HCT116 (cell line): ENCODE measurements around the gene CDH13. TPM values are rescaled to one million over a fixed set of nuclear protein-coding genes. Genes with fewer than 3 reads are reported as not detected.

Experiments used
- ATAC-seq: fragments of 200-7000 bp; cut with Tn5 transposase; 2 replicates; pipeline ENCODE4 v1.9.1; 2020; ENCODE audit warnings: mild to moderate bottlenecking, moderate library complexity
- BruUV-seq: library from RNA; stranded (reverse); fragments of 400-500 nt; replicated peaks from 2 replicates; lab custom pipeline; 2021; lab: Mats Ljungman, UMichigan
- CTCF ChIA-PET: fragments of 300-600 bp; sonication (Branson Sonifier 250); formaldehyde crosslinking; loops from one replicate; lab custom pipeline; 2021; ENCODE audit warnings: antibody characterized with exemption; lab: Charles Lee
- POLR2A ChIA-PET: fragments of 300-600, 350-600 bp; sonication (Branson Sonifier 250); formaldehyde crosslinking; loops from one replicate; lab custom pipeline; 2021; ENCODE audit warnings: antibody characterized with exemption; lab: Charles Lee
- RAD21 ChIA-PET, 2 experiments: fragments of 300-600 bp; sonication (Branson Sonifier 250); formaldehyde crosslinking; loops; one replicate each; lab custom pipeline; 2023; ENCODE audit warnings: low total read pairs in 2 of 2; ENCODE audit not compliant: uncharacterized antibody in 2 of 2, unreplicated experiment in 2 of 2, low non-redundant PET in 1 of 2; lab: Charles Lee
- DNase-seq: peaks from one replicate; pipeline ENCODE4 v3.0.0-alpha.2; 2010; ENCODE audit warnings: low read depth, low spot score
- H2AFZ ChIP-seq: fragments of 200-600 bp; shearing (Covaris generic), sonication (generic); 2 replicates; pipeline ENCODE4 v1.6.1; 2017; ENCODE audit warnings: low read depth, mixed run types, mixed read lengths, antibody characterized with exemption, low read length; ENCODE audit not compliant: poor library complexity, severe bottlenecking
- H3K27ac ChIP-seq: 2 replicates; pipeline ENCODE4 v1.5.1; 2012; ENCODE audit warnings: low read depth, low read length
- H3K27me3 ChIP-seq: fragments of 200-600 bp; sonication (generic); 2 replicates; pipeline ENCODE4 v1.6.1; 2016; ENCODE audit warnings: mixed run types, low read length, mixed read lengths; ENCODE audit not compliant: insufficient read depth
- H3K36me3 ChIP-seq, 2 experiments: fragments of 200-500 bp in 1 of 2; fragments of 200-600 bp in 1 of 2; sonication (Bioruptor generic) in 1 of 2; sonication (generic) in 1 of 2; 2 replicates each; pipeline versions ENCODE4 v1.5.1 to v1.6.1; 2014 to 2016; ENCODE audit warnings: low read length in 2 of 2, inconsistent platforms in 1 of 2, mixed read lengths in 1 of 2, mixed run types in 1 of 2; ENCODE audit not compliant: insufficient read depth in 2 of 2, control insufficient read depth in 1 of 2
- H3K4me1 ChIP-seq, 2 experiments: fragments of 200-600 bp in 1 of 2; sonication (generic) in 1 of 2; 2 replicates each; pipeline versions ENCODE4 v1.5.1 to v1.6.1; 2012 to 2017; ENCODE audit warnings: low read length in 2 of 2, inconsistent platforms in 1 of 2, mild to moderate bottlenecking in 1 of 2, mixed read lengths in 1 of 2, mixed run types in 1 of 2, moderate library complexity in 1 of 2; ENCODE audit not compliant: insufficient read depth in 2 of 2, control insufficient read depth in 1 of 2
- H3K4me2 ChIP-seq: fragments of 200-600 bp; sonication (generic); 2 replicates; pipeline ENCODE4 v1.6.1; 2017; ENCODE audit warnings: mixed run types, low read length, mixed read lengths
- H3K4me3 ChIP-seq, 2 experiments: fragments of 200-600 bp in 1 of 2; sonication (generic) in 1 of 2; replicated peaks in 1 of 2; 2 replicates each; pipeline ENCODE4 v1.5.1; 2011 to 2016; ENCODE audit warnings: low read length in 2 of 2, control low read depth in 1 of 2, low read depth in 1 of 2, mild to moderate bottlenecking in 1 of 2, mixed read lengths in 1 of 2, mixed run types in 1 of 2
- H3K79me2 ChIP-seq: fragments of 200-600 bp; sonication (generic); 2 replicates; pipeline ENCODE4 v1.6.1; 2017; ENCODE audit warnings: mild to moderate bottlenecking, mixed run types, low read length, moderate library complexity, mixed read lengths; ENCODE audit not compliant: insufficient read depth
- H3K9ac ChIP-seq: fragments of 200-600 bp; sonication (generic); 2 replicates; pipeline ENCODE4 v1.6.1; 2016; ENCODE audit warnings: low read length, mixed read lengths
- H3K9me2 ChIP-seq: fragments of 200-600 bp; sonication (generic), shearing (Covaris generic); 2 replicates; pipeline ENCODE4 v1.6.1; 2017; ENCODE audit warnings: mixed run types, mild to moderate bottlenecking, moderate library complexity; ENCODE audit not compliant: insufficient read depth
- H3K9me3 ChIP-seq, 2 experiments: fragments of 200-500 bp in 1 of 2; fragments of 200-600 bp in 1 of 2; sonication (Bioruptor generic) in 1 of 2; sonication (generic) in 1 of 2; 2 replicates each; pipeline ENCODE4 v1.6.1; 2014 to 2017; ENCODE audit warnings: low read length in 2 of 2, mixed read lengths in 2 of 2, inconsistent platforms in 1 of 2, low read depth in 1 of 2, mild to moderate bottlenecking in 1 of 2, mixed run types in 1 of 2, moderate library complexity in 1 of 2; ENCODE audit not compliant: control insufficient read depth in 1 of 2, insufficient read depth in 1 of 2
- H4K20me1 ChIP-seq: fragments of 200-600 bp; sonication (generic), shearing (Covaris generic); 2 replicates; pipeline ENCODE4 v1.6.1; 2017; ENCODE audit warnings: mixed run types, mild to moderate bottlenecking, moderate library complexity; ENCODE audit not compliant: insufficient read depth
- CBX3 ChIP-seq: IDR thresholded peaks from 2 replicates; pipeline ENCODE4 v1.6.1; 2012; ENCODE audit warnings: low read depth
- CEBPB ChIP-seq: IDR thresholded peaks from 2 replicates; pipeline ENCODE4 v1.6.1; 2012; ENCODE audit warnings: low read depth
- ELF1 ChIP-seq: IDR thresholded peaks from 2 replicates; pipeline ENCODE4 v1.6.1; 2012; ENCODE audit warnings: low read depth, borderline replicate concordance
- JUND ChIP-seq: IDR thresholded peaks from 2 replicates; pipeline ENCODE4 v1.6.1; 2012
- POLR2A ChIP-seq: IDR thresholded peaks from 2 replicates; pipeline ENCODE4 v1.7.0; 2011; ENCODE audit warnings: borderline replicate concordance; ENCODE audit not compliant: insufficient read depth, insufficient read length; ENCODE audit errors: extremely low read depth
- POLR2AphosphoS5 ChIP-seq: IDR thresholded peaks from 2 replicates; pipeline ENCODE4 v1.6.1; 2011; ENCODE audit warnings: mild to moderate bottlenecking, low read depth, low read length, moderate library complexity
- RAD21 ChIP-seq: IDR thresholded peaks from 2 replicates; pipeline ENCODE4 v1.6.1; 2012; ENCODE audit warnings: low read depth, mild to moderate bottlenecking
- SIN3A ChIP-seq: IDR thresholded peaks from 2 replicates; pipeline ENCODE4 v1.6.1; 2012; ENCODE audit warnings: low read depth
- TCF7L2 ChIP-seq: IDR thresholded peaks from 2 replicates; pipeline ENCODE4 v1.7.0; 2011; ENCODE audit warnings: borderline replicate concordance, inconsistent platforms; ENCODE audit not compliant: insufficient read depth, insufficient read length; ENCODE audit errors: extremely low read depth
- YY1 ChIP-seq: IDR thresholded peaks from 2 replicates; pipeline ENCODE4 v1.6.1; 2011; ENCODE audit warnings: low read length, low read depth, moderate library complexity, mild to moderate bottlenecking; ENCODE audit not compliant: insufficient replicate concordance; ENCODE audit errors: extremely low read depth
- ZFX ChIP-seq: fragments of 450-650 bp; IDR thresholded peaks from 2 replicates; pipeline ENCODE4 v1.6.1; 2017
- intact Hi-C: fragments of 100-400 bp; cut with micrococcal nuclease; formaldehyde crosslinking; loops from 2 replicates; pipeline ENCODE4 v1.10.0; 2022
- total RNA-seq: library from RNA; stranded (reverse); gene quantifications from one replicate; pipeline ENCODE4 v1.2.1, GENCODE V29; 2021; ENCODE audit not compliant: unreplicated experiment
- TF ChIP-seq, protein P1 (sequence below): IDR thresholded peaks from 2 replicates; pipeline ENCODE4 v1.6.1; 2012
- TF ChIP-seq, protein P2 (sequence below), 3 experiments: fragments of 200-600 bp in 1 of 3; sonication (generic) in 1 of 3; IDR thresholded peaks in 2 of 3; conservative IDR thresholded peaks in 1 of 3; 2 replicates each; pipeline ENCODE4 v1.5.1; 2012 to 2017; ENCODE audit warnings: low read depth in 2 of 3, low read length in 2 of 3, antibody characterized with exemption in 1 of 3, borderline replicate concordance in 1 of 3, control low read depth in 1 of 3, mild to moderate bottlenecking in 1 of 3, mixed read lengths in 1 of 3, mixed run types in 1 of 3, moderate library complexity in 1 of 3; ENCODE audit not compliant: insufficient read depth in 1 of 3
- TF ChIP-seq, protein P3 (sequence below): IDR thresholded peaks from 2 replicates; pipeline ENCODE4 v1.6.1; 2012

Gene CDH13
- total RNA-seq, 1 experiment from 2014 or later = not detected

DNA sequence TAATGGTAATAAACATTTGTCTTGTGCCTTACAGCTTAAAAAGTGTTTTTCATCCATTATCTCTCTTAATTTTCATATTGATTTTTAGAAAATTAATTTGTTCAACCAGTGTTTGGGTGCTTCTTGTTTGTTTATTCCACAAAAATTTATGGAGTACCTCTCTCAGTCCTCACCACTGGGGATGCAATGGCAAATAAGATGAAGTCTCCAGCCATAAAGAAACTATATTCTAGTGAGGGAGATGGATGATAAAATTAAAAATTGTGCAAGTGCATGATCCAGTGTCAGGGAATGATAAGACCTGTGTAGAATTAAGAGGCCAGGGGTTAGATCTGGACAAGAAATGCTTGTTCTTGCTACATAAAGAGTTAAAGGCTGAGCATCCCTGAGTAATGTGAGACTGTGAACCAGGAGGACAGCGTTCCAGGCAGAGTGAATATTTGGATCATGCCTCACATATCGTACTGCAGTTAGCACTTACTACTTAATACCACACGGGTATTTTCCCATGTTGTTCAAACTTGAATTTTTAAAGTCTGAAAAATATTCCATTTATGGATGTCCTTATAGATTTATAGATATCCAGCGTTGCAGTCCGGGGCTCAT is 645.3 kb downstream of the CDH13 start:
- Histone ChIP-seq H3K36me3 (no peaks in the 10 kb centered on the region), H3K9me2 (no peaks in the 10 kb centered on the region), H3K9me3 (peaks cover 0 to 10% of the 10 kb centered on the region in 2 experiments; a peak in 2 of 4 replicates), H4K20me1 (no peaks in the 10 kb centered on the region), H3K4me1 (no peaks in the 10 kb centered on the region), H3K4me3 (no peak overlapping the region), H3K27me3 (no peaks in the 10 kb centered on the region), H3K79me2 (no peaks in the 10 kb centered on the region), H2AFZ (no peak overlapping the region), H3K9ac (no peak overlapping the region), H3K27ac (no peak overlapping the region), H3K4me2 (no peak overlapping the region)
- CTCF ChIA-PET = no interaction called here
- no peak for ATAC-seq
- no TSS peak for BruUV-seq
- RAD21 ChIA-PET = no interaction called here
- POLR2A ChIA-PET = no interaction called here
- intact Hi-C loops = no loop called here
- DNase-seq = no peak
- no peak for TF ChIP-seq CEBPB
- no peak for TF ChIP-seq JUND

DNA sequence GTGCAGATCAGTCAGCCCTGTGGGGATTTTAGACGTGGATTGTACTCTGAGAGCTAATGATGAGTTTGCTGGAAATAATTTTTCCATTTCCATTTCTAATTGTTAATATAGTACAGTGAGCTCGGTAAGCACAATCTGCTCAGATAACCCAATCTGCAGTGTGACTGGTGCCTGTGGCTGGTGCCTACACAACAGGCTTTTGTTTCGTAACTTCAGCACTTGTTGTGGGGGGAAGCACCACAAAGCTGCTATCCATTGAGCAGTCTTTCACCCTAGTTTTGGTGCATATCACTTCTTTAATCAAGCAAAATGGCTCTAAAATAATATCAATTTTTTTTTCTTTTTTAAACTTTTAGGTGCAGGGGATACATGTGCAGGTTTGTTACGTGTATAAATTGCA is 646.1 kb downstream of the CDH13 start:
- Histone ChIP-seq H3K9me2 (no peaks in the 10 kb centered on the region), H3K27ac (no peak overlapping the region), H3K4me2 (no peak overlapping the region), H3K9ac (no peak overlapping the region), H3K4me1 (no peaks in the 10 kb centered on the region), H3K27me3 (no peaks in the 10 kb centered on the region), H3K36me3 (no peaks in the 10 kb centered on the region), H3K79me2 (no peaks in the 10 kb centered on the region), H3K4me3 (no peak overlapping the region), H2AFZ (no peak overlapping the region), H4K20me1 (no peaks in the 10 kb centered on the region), H3K9me3 (peaks cover 0 to 7% of the 10 kb centered on the region in 2 experiments; a peak in 2 of 4 replicates)
- ChIA-PET CTCF (no interaction called here), POLR2A (no interaction called here), RAD21 (no interaction called here)
- ATAC-seq (no peak), DNase-seq (no peak)
- no TSS peak for BruUV-seq
- intact Hi-C loops = no loop called here
- TF ChIP-seq CEBPB (no peak), POLR2AphosphoS5 (no peak), ZFX (no peak), CBX3 (no peak), TCF7L2 (no peak), SIN3A (no peak), YY1 (no peak), RAD21 (no peak), POLR2A (no peak), ELF1 (no peak)
- TF ChIP-seq, protein P1, sequence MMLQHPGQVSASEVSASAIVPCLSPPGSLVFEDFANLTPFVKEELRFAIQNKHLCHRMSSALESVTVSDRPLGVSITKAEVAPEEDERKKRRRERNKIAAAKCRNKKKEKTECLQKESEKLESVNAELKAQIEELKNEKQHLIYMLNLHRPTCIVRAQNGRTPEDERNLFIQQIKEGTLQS = no peak
- TF ChIP-seq, protein P2, sequence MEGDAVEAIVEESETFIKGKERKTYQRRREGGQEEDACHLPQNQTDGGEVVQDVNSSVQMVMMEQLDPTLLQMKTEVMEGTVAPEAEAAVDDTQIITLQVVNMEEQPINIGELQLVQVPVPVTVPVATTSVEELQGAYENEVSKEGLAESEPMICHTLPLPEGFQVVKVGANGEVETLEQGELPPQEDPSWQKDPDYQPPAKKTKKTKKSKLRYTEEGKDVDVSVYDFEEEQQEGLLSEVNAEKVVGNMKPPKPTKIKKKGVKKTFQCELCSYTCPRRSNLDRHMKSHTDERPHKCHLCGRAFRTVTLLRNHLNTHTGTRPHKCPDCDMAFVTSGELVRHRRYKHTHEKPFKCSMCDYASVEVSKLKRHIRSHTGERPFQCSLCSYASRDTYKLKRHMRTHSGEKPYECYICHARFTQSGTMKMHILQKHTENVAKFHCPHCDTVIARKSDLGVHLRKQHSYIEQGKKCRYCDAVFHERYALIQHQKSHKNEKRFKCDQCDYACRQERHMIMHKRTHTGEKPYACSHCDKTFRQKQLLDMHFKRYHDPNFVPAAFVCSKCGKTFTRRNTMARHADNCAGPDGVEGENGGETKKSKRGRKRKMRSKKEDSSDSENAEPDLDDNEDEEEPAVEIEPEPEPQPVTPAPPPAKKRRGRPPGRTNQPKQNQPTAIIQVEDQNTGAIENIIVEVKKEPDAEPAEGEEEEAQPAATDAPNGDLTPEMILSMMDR (IDR thresholded peaks at IDR 0.05 in 2 of 3, conservative IDR thresholded peaks at IDR 0.05 in 1 of 3; ENCODE audit: borderline replicate concordance in 1 of 3, insufficient read depth in 1 of 3, low read depth in 2 of 3, low read length in 2 of 3) = no peak
- TF ChIP-seq, protein P3, sequence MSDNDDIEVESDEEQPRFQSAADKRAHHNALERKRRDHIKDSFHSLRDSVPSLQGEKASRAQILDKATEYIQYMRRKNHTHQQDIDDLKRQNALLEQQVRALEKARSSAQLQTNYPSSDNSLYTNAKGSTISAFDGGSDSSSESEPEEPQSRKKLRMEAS = no peak
